ENCODE data around the gene XRCC5.
A peak's percentile ranks its signal among the peaks of the same experiment; 100 is the strongest.

The XRCC5 gene

GRCh38 chr2:216084547-216084946, 24.6 kb upstream of the XRCC5 start:
- DNase-seq (ENCODE audit: low read depth in 3 of 3), result no peak

GRCh38 chr2:216086207-216086893, 22.8 kb upstream of the XRCC5 start:
- no peak for DNase-seq (ENCODE audit: low read depth in 3 of 3)

- no peak for DNase-seq (ENCODE audit: low read depth in 3 of 3)
Measured at GRCh38 chr2:216090369-216090786, 18.8 kb upstream of the XRCC5 start.

- DNase-seq (ENCODE audit: low read depth in 3 of 3), result no peak
Measured at GRCh38 chr2:216092646-216093045, 16.5 kb upstream of the XRCC5 start.

- no peak for DNase-seq (ENCODE audit: low read depth in 3 of 3)
Measured at GRCh38 chr2:216094701-216095100, 14.4 kb upstream of the XRCC5 start.

- no peak for DNase-seq (ENCODE audit: low read depth in 3 of 3)
Measured at GRCh38 chr2:216098421-216099334, 10.5 kb upstream of the XRCC5 start.

GRCh38 chr2:216101109-216101508, 8.0 kb upstream of the XRCC5 start:
- DNase-seq (ENCODE audit: low read depth in 3 of 3), result no peak

- no peak for DNase-seq (ENCODE audit: low read depth in 3 of 3)
Measured at GRCh38 chr2:216103213-216103612, 5.9 kb upstream of the XRCC5 start.

GRCh38 chr2:216104691-216105090, 4.5 kb upstream of the XRCC5 start:
- DNase-seq (ENCODE audit: low read depth in 3 of 3), result no peak

GRCh38 chr2:216107320-216107719, 1.8 kb upstream of the XRCC5 start:
- DNase-seq (ENCODE audit: low read depth in 3 of 3), result no peak

GRCh38 chr2:216107760-216108159, 1.4 kb upstream of the XRCC5 start:
- no peak for DNase-seq (ENCODE audit: low read depth in 3 of 3)

GRCh38 chr2:216108310-216108966, 710 bp upstream of the XRCC5 start:
- no peak for DNase-seq (ENCODE audit: low read depth in 3 of 3)

GRCh38 chr2:216109962-216110614, 940 bp downstream of the XRCC5 start:
- DNase-seq (ENCODE audit: low read depth in 3 of 3), result no peak

- DNase-seq (ENCODE audit: low read depth in 3 of 3), result no peak
Measured at GRCh38 chr2:216110620-216111019, 1.5 kb downstream of the XRCC5 start.

- no peak for DNase-seq (ENCODE audit: low read depth in 3 of 3)
Measured at GRCh38 chr2:216111122-216111521, 2.0 kb downstream of the XRCC5 start.

GRCh38 chr2:216112926-216113325, 3.8 kb downstream of the XRCC5 start:
- DNase-seq (ENCODE audit: low read depth in 3 of 3), result no peak

- no peak for DNase-seq (ENCODE audit: low read depth in 3 of 3)
Measured at GRCh38 chr2:216113572-216113971, 4.4 kb downstream of the XRCC5 start.

- no peak for DNase-seq (ENCODE audit: low read depth in 3 of 3)
Measured at GRCh38 chr2:216114382-216114713, 5.2 kb downstream of the XRCC5 start.

GRCh38 chr2:216114714-216115531, 5.8 kb downstream of the XRCC5 start:
- DNase-seq (ENCODE audit: low read depth in 3 of 3), result peak; percentile 93 to 97 (median 93)

GRCh38 chr2:216116418-216116817, 7.3 kb downstream of the XRCC5 start:
- no peak for DNase-seq (ENCODE audit: low read depth in 3 of 3)
